ENCODE data around the gene MYOM1.

- TF ChIP-seq CTCF (IDR thresholded peaks at IDR 0.05) (no peak), POLR2A (IDR thresholded peaks at IDR 0.05) (no peak), POLR2AphosphoS5 (IDR thresholded peaks at IDR 0.05) (no peak)
Observed at GRCh38 chr18:3140986-3141639, 78.7 kb downstream of the MYOM1 start.
